Nephron progenitor cell (in vitro differentiated cells): ENCODE results near the gene TIMM13.

Experiments
- DNase-seq: peaks from one replicate; pipeline ENCODE4 v3.0.0; 2021
- H3K27ac Mint-ChIP-seq: 2 replicates; pipeline ENCODE4 v1.8.0; 2021; ENCODE audit warnings: mild to moderate bottlenecking, moderate library complexity, mixed read lengths
- H3K27me3 Mint-ChIP-seq: 2 replicates; pipeline ENCODE4 v1.8.0; 2021; ENCODE audit warnings: mild to moderate bottlenecking, low read depth, mixed read lengths; ENCODE audit not compliant: poor library complexity
- H3K36me3 Mint-ChIP-seq: 2 replicates; pipeline ENCODE4 v1.8.0; 2021; ENCODE audit warnings: low read depth, mixed read lengths
- H3K4me1 Mint-ChIP-seq: 2 replicates; pipeline ENCODE4 v1.8.0; 2021; ENCODE audit warnings: mixed read lengths
- H3K4me3 Mint-ChIP-seq: 2 replicates; pipeline ENCODE4 v1.8.0; 2021; ENCODE audit warnings: mild to moderate bottlenecking, moderate library complexity, mixed read lengths
- H3K9me3 Mint-ChIP-seq: 2 replicates; pipeline ENCODE4 v1.8.0; 2021; ENCODE audit warnings: mild to moderate bottlenecking, moderate library complexity, mixed read lengths
- CTCF ChIP-seq: fragments of 200-600 bp; sonication (generic); IDR thresholded peaks from 2 replicates; pipeline ENCODE4 v1.5.0; 2021; ENCODE audit warnings: antibody characterized with exemption

Gene TIMM13

DNA sequence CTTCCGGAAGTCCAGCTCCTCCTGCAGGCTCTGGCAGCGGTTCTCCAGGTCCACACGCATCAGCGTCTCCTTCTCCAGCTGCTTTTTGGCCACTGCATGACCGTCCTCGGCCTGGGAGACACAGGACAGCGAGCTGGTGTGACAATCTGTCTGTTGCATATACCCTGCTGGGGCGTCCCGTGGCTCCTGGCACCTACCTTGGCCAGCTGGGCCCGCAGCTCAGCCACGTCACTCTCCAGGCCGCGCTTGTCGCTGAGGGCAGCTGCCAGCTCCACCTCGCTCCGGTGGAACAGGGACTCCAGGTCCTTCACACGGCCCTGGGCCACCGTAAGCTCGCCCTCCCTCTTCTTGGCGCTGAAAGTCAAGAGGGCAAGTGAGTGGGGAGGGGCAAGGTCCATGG is 10.8 kb upstream of the TIMM13 start:
- Mint-ChIP-seq H3K27me3 (peaks cover 3% of the 10 kb centered on the region), H3K4me3 (no peak overlapping the region), H3K27ac (no peak overlapping the region), H3K4me1 (no peaks in the 10 kb centered on the region), H3K9me3 (no peaks in the 10 kb centered on the region), H3K36me3 (peaks cover 18% of the 10 kb centered on the region)
- no peak for DNase-seq
- TF ChIP-seq CTCF = no peak

DNA sequence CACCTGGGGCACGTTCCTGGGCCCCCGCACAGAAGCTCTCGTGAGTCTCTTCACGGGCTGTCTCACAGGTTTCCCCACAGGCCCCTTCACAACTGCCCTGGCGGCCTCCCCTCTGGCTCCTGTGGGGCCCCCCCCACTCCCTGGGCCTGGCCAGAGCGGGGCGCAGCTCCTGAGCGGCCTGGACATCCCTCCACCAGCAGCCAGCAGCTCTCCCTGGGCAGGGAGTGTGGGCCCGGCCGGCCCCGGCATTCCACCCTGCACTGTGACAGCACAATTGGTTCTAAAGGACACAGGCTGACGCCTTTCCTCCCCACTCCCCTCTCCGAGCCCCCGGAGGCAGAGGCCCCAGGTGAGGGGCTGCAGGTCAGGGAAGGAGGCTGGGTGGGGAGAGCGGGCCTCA is 9.5 kb upstream of the TIMM13 start:
- no peaks in the 10 kb centered on the region for H3K4me1 Mint-ChIP-seq
- no peaks in the 10 kb centered on the region for H3K9me3 Mint-ChIP-seq
- DNase-seq = no peak
- H3K4me3 Mint-ChIP-seq = no peak overlapping the region
- H3K36me3 Mint-ChIP-seq = peaks cover 18% of the 10 kb centered on the region
- TF ChIP-seq CTCF = no peak
- no peak overlapping the region for H3K27ac Mint-ChIP-seq
- H3K27me3 Mint-ChIP-seq = peaks cover 3% of the 10 kb centered on the region

- no peak for DNase-seq
- Mint-ChIP-seq H3K4me1 (no peaks in the 10 kb centered on the region), H3K27ac (no peak overlapping the region), H3K36me3 (peaks cover 18% of the 10 kb centered on the region), H3K4me3 (no peak overlapping the region), H3K9me3 (no peaks in the 10 kb centered on the region), H3K27me3 (peaks cover 3% of the 10 kb centered on the region)
- no peak for TF ChIP-seq CTCF
Measured at GRCh38 chr19:2436384-2436783, 9.0 kb upstream of the TIMM13 start.

GRCh38 chr19:2434721-2435265 is 7.4 kb upstream of the TIMM13 start:
- Mint-ChIP-seq H3K36me3 (peaks cover 20% of the 10 kb centered on the region), H3K9me3 (no peaks in the 10 kb centered on the region), H3K27ac (no peak overlapping the region), H3K4me3 (no peak overlapping the region), H3K4me1 (peaks cover 5% of the 10 kb centered on the region), H3K27me3 (no peaks in the 10 kb centered on the region)
- DNase-seq = no peak
- TF ChIP-seq CTCF = no peak

GRCh38 chr19:2434267-2434666 is 6.9 kb upstream of the TIMM13 start:
- H3K4me3 Mint-ChIP-seq = no peak overlapping the region
- DNase-seq = no peak
- H3K27me3 Mint-ChIP-seq = no peaks in the 10 kb centered on the region
- H3K4me1 Mint-ChIP-seq = peaks cover 9% of the 10 kb centered on the region
- H3K27ac Mint-ChIP-seq = no peak overlapping the region
- TF ChIP-seq CTCF = no peak
- H3K9me3 Mint-ChIP-seq = no peaks in the 10 kb centered on the region
- peaks cover 20% of the 10 kb centered on the region for H3K36me3 Mint-ChIP-seq

GRCh38 chr19:2433854-2434253 is 6.5 kb upstream of the TIMM13 start:
- Mint-ChIP-seq H3K4me3 (no peak overlapping the region), H3K4me1 (peaks cover 13% of the 10 kb centered on the region), H3K27me3 (no peaks in the 10 kb centered on the region), H3K9me3 (no peaks in the 10 kb centered on the region), H3K27ac (no peak overlapping the region), H3K36me3 (peaks cover 20% of the 10 kb centered on the region)
- TF ChIP-seq CTCF = no peak
- no peak for DNase-seq
